IMR-90 (cell line): Measurements from ENCODE around the gene BPIFB2. TPM values are rescaled to one million over a fixed set of nuclear protein-coding genes. Genes with fewer than 3 reads are reported as not detected.

Source experiments
- ATAC-seq: fragments of 200-7000 bp; cut with Tn5 transposase; 2 replicates; pipeline ENCODE4 v1.9.1; 2020; ENCODE audit warnings: low read depth, mild to moderate bottlenecking, moderate library complexity
- BruUV-seq: library from RNA; stranded (reverse); fragments of 400-500 nt; replicated peaks from 2 replicates; lab custom pipeline; 2021; lab: Mats Ljungman, UMichigan
- CTCF ChIA-PET: fragments of 300-600 bp; formaldehyde crosslinking; extraction: SDS; loops from one replicate; lab custom pipeline; 2021; ENCODE audit warnings: antibody characterized with exemption; lab: Yijun Ruan, JAX
- POLR2A ChIA-PET: fragments of 300-600 bp; sonication (Branson Sonifier 250); formaldehyde crosslinking; loops from one replicate; lab custom pipeline; 2022; ENCODE audit warnings: antibody characterized with exemption; ENCODE audit not compliant: unreplicated experiment; lab: Charles Lee
- DNase-seq: peaks from one replicate; pipeline ENCODE4 v3.0.0; 2013
- H2AFZ ChIP-seq: replicated peaks from 2 replicates; pipeline ENCODE3; 2013; ENCODE audit warnings: low read length, mild to moderate bottlenecking; ENCODE audit not compliant: poor library complexity
- H2AK5ac ChIP-seq: 2 replicates; pipeline ENCODE4 v1.6.1; 2013; ENCODE audit warnings: low read depth, low read length, inconsistent platforms
- H2AK9ac ChIP-seq: replicated peaks from 2 replicates; pipeline ENCODE3; 2013; ENCODE audit warnings: mild to moderate bottlenecking, low read depth, low read length, moderate library complexity; ENCODE audit not compliant: poor library complexity
- H2BK120ac ChIP-seq: 2 replicates; pipeline ENCODE4 v1.6.1; 2013; ENCODE audit warnings: low read depth, low read length, inconsistent platforms
- H2BK15ac ChIP-seq: 3 replicates; pipeline ENCODE4 v1.6.1; 2013; ENCODE audit warnings: low read depth, low read length, inconsistent platforms
- H2BK20ac ChIP-seq: 2 replicates; pipeline ENCODE4 v1.6.1; 2013; ENCODE audit warnings: low read depth, mild to moderate bottlenecking, inconsistent platforms, low read length, moderate library complexity
- H2BK5ac ChIP-seq: 2 replicates; pipeline ENCODE4 v1.6.1; 2013; ENCODE audit warnings: mild to moderate bottlenecking, low read depth, low read length, inconsistent platforms; ENCODE audit not compliant: poor library complexity, severe bottlenecking
- H3K14ac ChIP-seq: replicated peaks from 2 replicates; pipeline ENCODE4 v1.6.1; 2013; ENCODE audit warnings: low read depth, low read length, inconsistent platforms
- H3K18ac ChIP-seq: 2 replicates; pipeline ENCODE4 v1.6.1; 2013; ENCODE audit warnings: low read depth, low read length, control low read depth
- H3K23ac ChIP-seq: 2 replicates; pipeline ENCODE4 v1.6.1; 2013; ENCODE audit warnings: low read depth, low read length, inconsistent platforms
- H3K27ac ChIP-seq: 2 replicates; pipeline ENCODE4 v1.5.1; 2013; ENCODE audit warnings: mild to moderate bottlenecking, control low read depth, low read length; ENCODE audit not compliant: insufficient read depth
- H3K27me3 ChIP-seq: 2 replicates; pipeline ENCODE4 v1.6.1; 2013; ENCODE audit warnings: low read length; ENCODE audit not compliant: control insufficient read depth, insufficient read depth
- H3K36me3 ChIP-seq: 2 replicates; pipeline ENCODE4 v1.6.1; 2013; ENCODE audit warnings: low read length, mixed read lengths; ENCODE audit not compliant: control insufficient read depth, insufficient read depth
- H3K4ac ChIP-seq: 2 replicates; pipeline ENCODE4 v1.6.1; 2013; ENCODE audit warnings: low read depth, low read length, inconsistent platforms
- H3K4me1 ChIP-seq: 2 replicates; pipeline ENCODE4 v1.6.1; 2013; ENCODE audit warnings: low read length, mixed read lengths; ENCODE audit not compliant: control insufficient read depth, insufficient read depth
- H3K4me2 ChIP-seq: 2 replicates; pipeline ENCODE4 v1.6.1; 2013; ENCODE audit warnings: low read depth, mild to moderate bottlenecking, control low read depth, low read length, moderate library complexity
- H3K4me3 ChIP-seq: 2 replicates; pipeline ENCODE4 v1.5.1; 2013; ENCODE audit warnings: low read depth, mild to moderate bottlenecking, control low read depth, low read length, moderate library complexity; ENCODE audit not compliant: insufficient read depth
- H3K56ac ChIP-seq: 2 replicates; pipeline ENCODE4 v1.6.1; 2013; ENCODE audit warnings: low read length, inconsistent platforms; ENCODE audit not compliant: insufficient read depth; ENCODE audit errors: extremely low read depth
- H3K79me1 ChIP-seq, 2 experiments: 2 replicates each; pipeline ENCODE4 v1.6.1; 2013; ENCODE audit warnings: low read length in 2 of 2, inconsistent platforms in 1 of 2, low read depth in 1 of 2
- H3K9ac ChIP-seq: 2 replicates; pipeline ENCODE4 v1.6.1; 2013; ENCODE audit warnings: low read depth, low read length, control low read depth
- H3K9me1 ChIP-seq: 2 replicates; pipeline ENCODE4 v1.6.1; 2013; ENCODE audit warnings: low read length, inconsistent platforms; ENCODE audit not compliant: insufficient read depth
- H3K9me3 ChIP-seq: 2 replicates; pipeline ENCODE4 v1.6.1; 2013; ENCODE audit warnings: low read length; ENCODE audit not compliant: control insufficient read depth, insufficient read depth
- H4K20me1 ChIP-seq: 2 replicates; pipeline ENCODE4 v1.6.1; 2013; ENCODE audit warnings: low read length, inconsistent platforms; ENCODE audit not compliant: insufficient read depth
- H4K5ac ChIP-seq: 2 replicates; pipeline ENCODE4 v1.6.1; 2013; ENCODE audit warnings: mild to moderate bottlenecking, low read depth, low read length, control low read depth
- H4K8ac ChIP-seq, 2 experiments: 2 replicates each; pipeline ENCODE4 v1.6.1; 2013; ENCODE audit warnings: low read depth in 2 of 2, low read length in 2 of 2, control low read depth in 1 of 2, inconsistent platforms in 1 of 2
- H4K91ac ChIP-seq: 2 replicates; pipeline ENCODE4 v1.6.1; 2013; ENCODE audit warnings: low read depth, low read length, inconsistent platforms; ENCODE audit not compliant: insufficient read depth
- BHLHE40 ChIP-seq: fragments of 150-350 bp; IDR thresholded peaks from 2 replicates; pipeline ENCODE4 v1.6.1; 2016; ENCODE audit warnings: mild to moderate bottlenecking, low read depth, low read length
- CEBPB ChIP-seq: IDR thresholded peaks from 2 replicates; pipeline ENCODE4 v1.6.1; 2012; ENCODE audit warnings: low read depth, low read length, improper control_type of control experiment
- CHD1 ChIP-seq: IDR thresholded peaks from 2 replicates; pipeline ENCODE4 v1.6.1; 2012; ENCODE audit warnings: low read depth, low read length, improper control_type of control experiment
- FOS ChIP-seq: fragments of 150-350 bp; IDR thresholded peaks from 2 replicates; pipeline ENCODE4 v1.6.1; 2016; ENCODE audit warnings: low read depth, low read length
- MAFK ChIP-seq: IDR thresholded peaks from 2 replicates; pipeline ENCODE4 v1.6.1; 2012; ENCODE audit warnings: low read depth, low read length, improper control_type of control experiment
- MAZ ChIP-seq: IDR thresholded peaks from 2 replicates; pipeline ENCODE4 v1.6.1; 2012; ENCODE audit warnings: low read depth, mild to moderate bottlenecking, low read length, improper control_type of control experiment, moderate library complexity, borderline replicate concordance
- MXI1 ChIP-seq: IDR thresholded peaks from 2 replicates; pipeline ENCODE4 v1.6.1; 2012; ENCODE audit warnings: low read depth, mild to moderate bottlenecking, low read length, moderate library complexity, borderline replicate concordance
- NFE2L2 ChIP-seq: fragments of 150-350 bp; IDR thresholded peaks from 2 replicates; pipeline ENCODE4 v1.6.1; 2016; ENCODE audit warnings: low read depth, mild to moderate bottlenecking, low read length
- POLR2A ChIP-seq: IDR thresholded peaks from 2 replicates; pipeline ENCODE4 v1.6.1; 2012; ENCODE audit warnings: mild to moderate bottlenecking, low read depth, low read length
- RAD21 ChIP-seq: IDR thresholded peaks from 2 replicates; pipeline ENCODE4 v1.6.1; 2012; ENCODE audit warnings: low read length, improper control_type of control experiment
- RCOR1 ChIP-seq: IDR thresholded peaks from 2 replicates; pipeline ENCODE4 v1.6.1; 2012; ENCODE audit warnings: mild to moderate bottlenecking, low read length, improper control_type of control experiment; ENCODE audit not compliant: insufficient replicate concordance
- SMC3 ChIP-seq: fragments of 150-350 bp; IDR thresholded peaks from 2 replicates; pipeline ENCODE4 v1.6.1; 2016; ENCODE audit warnings: low read depth, mild to moderate bottlenecking, antibody characterized with exemption, low read length, moderate library complexity
- WGBS, 2 experiments: methylation state at CpG; one replicate each; pipeline versions ENCODE4 v1.1.5 to v1.1.7; 2013; ENCODE audit warnings: missing lambda C conversion rate in 2 of 2; ENCODE audit not compliant: insufficient read length in 1 of 2; ENCODE audit errors: extremely low coverage in 2 of 2; 5-methylcytosine and 5-hydroxymethylcytosine counted together
- dilution Hi-C: fragments of 300-500 bp; cut with HindIII; formaldehyde crosslinking; loops from one replicate; pipeline ENCODE4 v1.14.3; 2018; ENCODE audit warnings: low sequenced_read_pairs; ENCODE audit not compliant: unreplicated experiment
- in situ Hi-C: fragments of 300-500 bp; cut with MboI; formaldehyde crosslinking; loops from 3 replicates; pipeline ENCODE4 v1.14.3; 2019; ENCODE audit warnings: low sequenced_read_pairs, inconsistent platforms, mixed read lengths
- intact Hi-C: fragments of 100-400 bp; cut with micrococcal nuclease; formaldehyde crosslinking; loops from 2 replicates; pipeline ENCODE4 v1.10.0; 2022
- polyA plus RNA-seq, 3 experiments: library from polyadenylated mRNA; depleted of rRNA; stranded (reverse); fragments of >200 nt; gene quantifications; 2 replicates each; pipeline ENCODE4 v1.2.3, GENCODE V29; 2012; ENCODE audit warnings: low replicate concordance in 1 of 3
- total RNA-seq: library from RNA; depleted of rRNA; stranded (reverse); fragments of >200 nt; gene quantifications from 2 replicates; pipeline ENCODE4 v1.2.3, GENCODE V29; 2012
- TF ChIP-seq, protein P1 (sequence below): fragments of 150-350 bp; IDR thresholded peaks from 2 replicates; pipeline ENCODE4 v1.6.1; 2017; ENCODE audit warnings: mild to moderate bottlenecking, antibody characterized with exemption, low read length, low read depth
- TF ChIP-seq, protein P2 (sequence below): conservative IDR thresholded peaks from 2 replicates; pipeline ENCODE4 v1.5.1; 2012; ENCODE audit warnings: mild to moderate bottlenecking, low read depth, low read length, improper control_type of control experiment
- TF ChIP-seq, protein P3 (sequence below): fragments of 150-350 bp; IDR thresholded peaks from 2 replicates; pipeline ENCODE4 v1.6.1; 2016; ENCODE audit warnings: low read depth, mild to moderate bottlenecking, low read length, moderate library complexity, borderline replicate concordance

The BPIFB2 gene
- total and polyA plus RNA-seq, 2 of the 4 experiments (the other 2 are of a cell fraction) = not detected

DNA sequence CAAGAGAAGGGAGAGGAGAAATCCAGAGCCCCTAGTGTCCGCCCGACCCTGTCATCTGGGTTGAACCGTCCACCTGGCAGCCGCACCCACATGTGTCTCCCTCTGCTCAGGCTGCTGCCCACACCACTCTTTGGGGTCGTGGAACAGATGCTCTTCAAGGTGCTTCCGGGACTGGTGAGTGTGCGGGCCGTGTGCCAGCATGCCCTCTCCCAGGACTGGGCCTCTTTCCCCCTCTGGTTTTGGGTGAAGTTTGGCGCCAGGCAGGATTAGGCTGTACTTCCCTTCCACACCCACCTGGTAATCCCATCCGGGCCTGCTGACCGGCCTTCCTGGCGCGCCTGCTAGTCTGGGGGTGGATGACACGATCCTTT is 54.1 kb downstream of the BPIFB2 start:
- H3K56ac ChIP-seq = no peak overlapping the region
- H3K18ac ChIP-seq = no peak overlapping the region
- no peak overlapping the region for H3K9ac ChIP-seq
- no peaks in the 10 kb centered on the region for H3K9me1 ChIP-seq
- H2AK9ac ChIP-seq = no peak overlapping the region
- no peak overlapping the region for H3K23ac ChIP-seq
- H3K14ac ChIP-seq = no peak overlapping the region
- H3K79me1 ChIP-seq = no peaks in the 10 kb centered on the region
- DNase-seq (no peak), ATAC-seq (no peak)
- no peak overlapping the region for H4K5ac ChIP-seq
- no CpG with 5 or more reads among the region's 14 CpGs for WGBS, 2 experiments
- no peak overlapping the region for H2BK15ac ChIP-seq
- no peaks in the 10 kb centered on the region for H3K36me3 ChIP-seq
- no peak overlapping the region for H3K4me2 ChIP-seq
- H3K9me3 ChIP-seq = no peaks in the 10 kb centered on the region
- H3K4ac ChIP-seq = no peak overlapping the region
- H3K4me1 ChIP-seq = no peaks in the 10 kb centered on the region
- no peak overlapping the region for H4K8ac ChIP-seq
- in situ Hi-C loops = no loop called here
- H2AFZ ChIP-seq = no peak overlapping the region
- no TSS peak for BruUV-seq
- no peak overlapping the region for H3K4me3 ChIP-seq
- H4K20me1 ChIP-seq = no peaks in the 10 kb centered on the region
- POLR2A ChIA-PET = no interaction called here
- peaks cover 6% of the 10 kb centered on the region; the same call in 1 of the 2 replicates for H3K27me3 ChIP-seq
- CTCF ChIA-PET = no interaction called here
- H2AK5ac ChIP-seq = no peak overlapping the region
- H2BK120ac ChIP-seq = no peak overlapping the region
- intact Hi-C loops = no loop called here
- H4K91ac ChIP-seq = no peak overlapping the region
- no peak overlapping the region for H2BK20ac ChIP-seq
- dilution Hi-C loops = no loop called here
- H2BK5ac ChIP-seq = no peak overlapping the region
- H3K27ac ChIP-seq = no peak overlapping the region
- TF ChIP-seq CHD1 = no peak
- TF ChIP-seq POLR2A = no peak
- no peak for TF ChIP-seq FOS
- no peak for TF ChIP-seq MXI1
- TF ChIP-seq, protein P1, sequence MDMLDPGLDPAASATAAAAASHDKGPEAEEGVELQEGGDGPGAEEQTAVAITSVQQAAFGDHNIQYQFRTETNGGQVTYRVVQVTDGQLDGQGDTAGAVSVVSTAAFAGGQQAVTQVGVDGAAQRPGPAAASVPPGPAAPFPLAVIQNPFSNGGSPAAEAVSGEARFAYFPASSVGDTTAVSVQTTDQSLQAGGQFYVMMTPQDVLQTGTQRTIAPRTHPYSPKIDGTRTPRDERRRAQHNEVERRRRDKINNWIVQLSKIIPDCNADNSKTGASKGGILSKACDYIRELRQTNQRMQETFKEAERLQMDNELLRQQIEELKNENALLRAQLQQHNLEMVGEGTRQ = no peak
- no peak for TF ChIP-seq MAFK
- TF ChIP-seq RCOR1 = no peak
- no peak for TF ChIP-seq RAD21
- no peak for TF ChIP-seq NFE2L2
- no peak for TF ChIP-seq MAZ
- TF ChIP-seq, protein P2, sequence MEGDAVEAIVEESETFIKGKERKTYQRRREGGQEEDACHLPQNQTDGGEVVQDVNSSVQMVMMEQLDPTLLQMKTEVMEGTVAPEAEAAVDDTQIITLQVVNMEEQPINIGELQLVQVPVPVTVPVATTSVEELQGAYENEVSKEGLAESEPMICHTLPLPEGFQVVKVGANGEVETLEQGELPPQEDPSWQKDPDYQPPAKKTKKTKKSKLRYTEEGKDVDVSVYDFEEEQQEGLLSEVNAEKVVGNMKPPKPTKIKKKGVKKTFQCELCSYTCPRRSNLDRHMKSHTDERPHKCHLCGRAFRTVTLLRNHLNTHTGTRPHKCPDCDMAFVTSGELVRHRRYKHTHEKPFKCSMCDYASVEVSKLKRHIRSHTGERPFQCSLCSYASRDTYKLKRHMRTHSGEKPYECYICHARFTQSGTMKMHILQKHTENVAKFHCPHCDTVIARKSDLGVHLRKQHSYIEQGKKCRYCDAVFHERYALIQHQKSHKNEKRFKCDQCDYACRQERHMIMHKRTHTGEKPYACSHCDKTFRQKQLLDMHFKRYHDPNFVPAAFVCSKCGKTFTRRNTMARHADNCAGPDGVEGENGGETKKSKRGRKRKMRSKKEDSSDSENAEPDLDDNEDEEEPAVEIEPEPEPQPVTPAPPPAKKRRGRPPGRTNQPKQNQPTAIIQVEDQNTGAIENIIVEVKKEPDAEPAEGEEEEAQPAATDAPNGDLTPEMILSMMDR = no peak
- TF ChIP-seq BHLHE40 = no peak
- TF ChIP-seq CEBPB = no peak
- TF ChIP-seq, protein P3, sequence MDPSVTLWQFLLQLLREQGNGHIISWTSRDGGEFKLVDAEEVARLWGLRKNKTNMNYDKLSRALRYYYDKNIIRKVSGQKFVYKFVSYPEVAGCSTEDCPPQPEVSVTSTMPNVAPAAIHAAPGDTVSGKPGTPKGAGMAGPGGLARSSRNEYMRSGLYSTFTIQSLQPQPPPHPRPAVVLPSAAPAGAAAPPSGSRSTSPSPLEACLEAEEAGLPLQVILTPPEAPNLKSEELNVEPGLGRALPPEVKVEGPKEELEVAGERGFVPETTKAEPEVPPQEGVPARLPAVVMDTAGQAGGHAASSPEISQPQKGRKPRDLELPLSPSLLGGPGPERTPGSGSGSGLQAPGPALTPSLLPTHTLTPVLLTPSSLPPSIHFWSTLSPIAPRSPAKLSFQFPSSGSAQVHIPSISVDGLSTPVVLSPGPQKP = no peak
- no peak for TF ChIP-seq SMC3
